ENCODE data around the gene ATP1A3. TPM values are rescaled to one million over a fixed set of nuclear protein-coding genes. Genes with fewer than 3 reads are reported as not detected.
"Not testable (repeated sequence)": the region's sequence is repeated elsewhere in the genome, so short reads cannot be mapped to it uniquely, and the experiment has no call there.

The ATP1A3 gene
- total RNA-seq, 1 experiment from 2014 or later = not detected

- no peak for DNase-seq
- Histone ChIP-seq H3K36me3 (no peaks in the 10 kb centered on the region), H3K9me3 (no peaks in the 10 kb centered on the region), H3K4me3 (no peak overlapping the region), H3K27me3 (no peaks in the 10 kb centered on the region)
These were observed 28.6 kb upstream of the ATP1A3 start for GRCh38 chr19:42022616-42023015.

GRCh38 chr19:42021185-42021584 is 27.2 kb upstream of the ATP1A3 start:
- H3K4me3 ChIP-seq = no peak overlapping the region

GRCh38 chr19:42018503-42019193 is 24.6 kb upstream of the ATP1A3 start:
- no peak overlapping the region for H3K4me3 ChIP-seq
- peak; percentile 49 for DNase-seq
- H3K27me3 ChIP-seq = no peaks in the 10 kb centered on the region
- no peaks in the 10 kb centered on the region for H3K36me3 ChIP-seq
- no peaks in the 10 kb centered on the region for H3K9me3 ChIP-seq

More at GRCh38 chr19:42021185-42021584, 27.2 kb upstream of the ATP1A3 start:
- H3K9me3 ChIP-seq = no peaks in the 10 kb centered on the region
- DNase-seq = no peak
- H3K36me3 ChIP-seq = no peaks in the 10 kb centered on the region
- no peaks in the 10 kb centered on the region for H3K27me3 ChIP-seq

GRCh38 chr19:42017040-42017439 is 23.0 kb upstream of the ATP1A3 start:
- no peaks in the 10 kb centered on the region for H3K27me3 ChIP-seq
- H3K4me3 ChIP-seq = no peak overlapping the region
- no peak for DNase-seq
- H3K9me3 ChIP-seq = no peaks in the 10 kb centered on the region
- H3K36me3 ChIP-seq = no peaks in the 10 kb centered on the region

GRCh38 chr19:42012747-42013146 is 18.7 kb upstream of the ATP1A3 start:
- H3K4me3 ChIP-seq, H3K27me3 ChIP-seq, H3K36me3 ChIP-seq, DNase-seq, H3K9me3 ChIP-seq: not testable (repeated sequence)

GRCh38 chr19:42010245-42011126 is 16.5 kb upstream of the ATP1A3 start:
- H3K36me3 ChIP-seq = no peaks in the 10 kb centered on the region
- DNase-seq = no peak
- no peaks in the 10 kb centered on the region for H3K9me3 ChIP-seq
- H3K4me3 ChIP-seq = no peak overlapping the region
- H3K27me3 ChIP-seq = no peaks in the 10 kb centered on the region

- H3K27me3 ChIP-seq = peaks cover 26% of the 10 kb centered on the region
- no peaks in the 10 kb centered on the region for H3K9me3 ChIP-seq
- H3K4me3 ChIP-seq = no peak overlapping the region
- no peaks in the 10 kb centered on the region for H3K36me3 ChIP-seq
- no peak for DNase-seq
These were observed 12.5 kb upstream of the ATP1A3 start for GRCh38 chr19:42006569-42006968.

GRCh38 chr19:42005504-42005903 is 11.5 kb upstream of the ATP1A3 start:
- no peak for DNase-seq
- H3K4me3 ChIP-seq = no peak overlapping the region
- H3K36me3 ChIP-seq = no peaks in the 10 kb centered on the region
- peaks cover 36% of the 10 kb centered on the region for H3K27me3 ChIP-seq
- no peaks in the 10 kb centered on the region for H3K9me3 ChIP-seq

GRCh38 chr19:42003506-42004294 is 9.7 kb upstream of the ATP1A3 start:
- Histone ChIP-seq H3K27me3 (peaks cover 52% of the 10 kb centered on the region), H3K9me3 (no peaks in the 10 kb centered on the region)
- no peak for DNase-seq

GRCh38 chr19:41999878-42000208 is 5.8 kb upstream of the ATP1A3 start:
- Histone ChIP-seq H3K9me3 (no peaks in the 10 kb centered on the region), H3K27me3 (peaks cover 78% of the 10 kb centered on the region), H3K36me3 (no peaks in the 10 kb centered on the region), H3K4me3 (no peak overlapping the region)
- DNase-seq = no peak

More at GRCh38 chr19:42003506-42004294, 9.7 kb upstream of the ATP1A3 start:
- Histone ChIP-seq H3K36me3 (no peaks in the 10 kb centered on the region), H3K4me3 (no peak overlapping the region)

- Histone ChIP-seq H3K9me3 (no peaks in the 10 kb centered on the region), H3K4me3 (no peak overlapping the region), H3K36me3 (no peaks in the 10 kb centered on the region), H3K27me3 (peaks cover 78% of the 10 kb centered on the region)
- DNase-seq = no peak
These were observed 5.2 kb upstream of the ATP1A3 start for GRCh38 chr19:41999071-41999877.

- no peaks in the 10 kb centered on the region for H3K9me3 ChIP-seq
- H3K36me3 ChIP-seq = no peaks in the 10 kb centered on the region
- H3K27me3 ChIP-seq = peaks cover 75% of the 10 kb centered on the region
- peak; percentile 66 for DNase-seq
- no peak overlapping the region for H3K4me3 ChIP-seq
These were observed 4.4 kb upstream of the ATP1A3 start for GRCh38 chr19:41998246-41999020.

GRCh38 chr19:41997851-41998229 is 3.8 kb upstream of the ATP1A3 start:
- Histone ChIP-seq H3K27me3 (peaks cover 74% of the 10 kb centered on the region), H3K36me3 (no peaks in the 10 kb centered on the region), H3K9me3 (no peaks in the 10 kb centered on the region), H3K4me3 (no peak overlapping the region)
- no peak for DNase-seq

- DNase-seq = peak; percentile 54
- Histone ChIP-seq H3K4me3 (no peak overlapping the region), H3K36me3 (no peaks in the 10 kb centered on the region), H3K9me3 (no peaks in the 10 kb centered on the region), H3K27me3 (peaks cover 69% of the 10 kb centered on the region)
These were observed 3.3 kb upstream of the ATP1A3 start for GRCh38 chr19:41997121-41997850.
